Measurements from ENCODE around the gene FAM240A. TPM values are rescaled to one million over a fixed set of nuclear protein-coding genes. Genes with fewer than 3 reads are reported as not detected.

FAM240A gene
- total RNA-seq, 4 donors from 2014 or later, result not detected

- H3K36me3 ChIP-seq, result no peaks in the 10 kb centered on the region
- no peak for TF ChIP-seq POLR2AphosphoS5 (IDR thresholded peaks at IDR 0.05)
- TF ChIP-seq CTCF (IDR thresholded peaks at IDR 0.05), result no peak
- TF ChIP-seq POLR2A (IDR thresholded peaks at IDR 0.05), result no peak
- TF ChIP-seq EP300 (IDR thresholded peaks at IDR 0.05; ENCODE audit: low read depth), result no peak
Measured at GRCh38 chr3:46609944-46610722, 2.2 kb upstream of the FAM240A start.

GRCh38 chr3:46613313-46614005, 1.1 kb downstream of the FAM240A start:
- WGBS, 2 donors (ENCODE audit: low coverage in 1 of 2), result 73 to 84% methylated on average over 4 to 10 of the region's 10 CpGs
- Histone ChIP-seq H3K27me3 (no peaks in the 10 kb centered on the region), H3K4me1 (no peaks in the 10 kb centered on the region), H3K4me3 (no peak overlapping the region), H3K9me3 (no peaks in the 10 kb centered on the region), H3K27ac (no peak overlapping the region), H3K36me3 (no peaks in the 10 kb centered on the region)
- intact Hi-C loops (cut with DNase I; ENCODE audit: low total_unique reads), result no loop called here
- TF ChIP-seq CTCF (IDR thresholded peaks at IDR 0.05) (no peak), POLR2A (IDR thresholded peaks at IDR 0.05) (no peak), EP300 (IDR thresholded peaks at IDR 0.05; ENCODE audit: low read depth) (no peak), POLR2AphosphoS5 (IDR thresholded peaks at IDR 0.05) (no peak)
- no peak for DNase-seq
- in situ Hi-C loops (cut with MboI; ENCODE audit: low pct_ligation_motif_present in 1 of 4, low pct_unique_long_range_greater_than_20kb in 1 of 4, low sequenced_read_pairs in 3 of 4), result no loop called here

More at GRCh38 chr3:46609944-46610722, 2.2 kb upstream of the FAM240A start:
- H3K4me3 ChIP-seq, result no peak overlapping the region
- no peaks in the 10 kb centered on the region for H3K9me3 ChIP-seq
- intact Hi-C loops (cut with DNase I; ENCODE audit: low total_unique reads) (loop anchor here (1.0 kb wide), 1 partner anchor 47 kb away; no protein-coding TSS in a partner anchor), in situ Hi-C loops (cut with MboI; ENCODE audit: low pct_ligation_motif_present in 1 of 4, low pct_unique_long_range_greater_than_20kb in 1 of 4, low sequenced_read_pairs in 3 of 4) (no loop called here)
- 89 to 96% methylated on average over 4 to 12 of the region's 12 CpGs for WGBS, 2 donors (ENCODE audit: low coverage in 1 of 2)
- DNase-seq, result no peak
- no peak overlapping the region for H3K27ac ChIP-seq
- no peaks in the 10 kb centered on the region for H3K27me3 ChIP-seq
- H3K4me1 ChIP-seq, result no peaks in the 10 kb centered on the region

GRCh38 chr3:46614431-46614830, 2.1 kb downstream of the FAM240A start:
- in situ Hi-C loops (cut with MboI; ENCODE audit: low pct_ligation_motif_present in 1 of 4, low pct_unique_long_range_greater_than_20kb in 1 of 4, low sequenced_read_pairs in 3 of 4), result no loop called here
- no peak overlapping the region for H3K4me3 ChIP-seq
- H3K27ac ChIP-seq, result no peak overlapping the region
- no peaks in the 10 kb centered on the region for H3K4me1 ChIP-seq
- no peaks in the 10 kb centered on the region for H3K9me3 ChIP-seq
- no peaks in the 10 kb centered on the region for H3K36me3 ChIP-seq
- H3K27me3 ChIP-seq, result no peaks in the 10 kb centered on the region
- intact Hi-C loops (cut with DNase I; ENCODE audit: low total_unique reads), result no loop called here
- no peak for TF ChIP-seq POLR2A (IDR thresholded peaks at IDR 0.05)
- TF ChIP-seq EP300 (IDR thresholded peaks at IDR 0.05; ENCODE audit: low read depth), result no peak
- no peak for TF ChIP-seq CTCF (IDR thresholded peaks at IDR 0.05)
- no peak for TF ChIP-seq POLR2AphosphoS5 (IDR thresholded peaks at IDR 0.05)
- DNase-seq, result no peak
- 86 to 89% methylated on average over 2 to 4 of the region's 4 CpGs for WGBS, 2 donors (ENCODE audit: low coverage in 1 of 2)

- no peak overlapping the region for H3K4me3 ChIP-seq
- in situ Hi-C loops (cut with MboI; ENCODE audit: low pct_ligation_motif_present in 1 of 4, low pct_unique_long_range_greater_than_20kb in 1 of 4, low sequenced_read_pairs in 3 of 4) (no loop called here), intact Hi-C loops (cut with DNase I; ENCODE audit: low total_unique reads) (no loop called here)
- H3K27me3 ChIP-seq, result no peaks in the 10 kb centered on the region
- DNase-seq, result no peak
- no peaks in the 10 kb centered on the region for H3K36me3 ChIP-seq
- TF ChIP-seq POLR2AphosphoS5 (IDR thresholded peaks at IDR 0.05) (no peak), POLR2A (IDR thresholded peaks at IDR 0.05) (no peak), CTCF (IDR thresholded peaks at IDR 0.05) (no peak), EP300 (IDR thresholded peaks at IDR 0.05; ENCODE audit: low read depth) (no peak)
- WGBS, 2 donors (ENCODE audit: low coverage in 1 of 2), result 81 to 83% methylated on average over 4 to 9 of the region's 9 CpGs
- H3K9me3 ChIP-seq, result no peaks in the 10 kb centered on the region
- H3K27ac ChIP-seq, result no peak overlapping the region
- no peaks in the 10 kb centered on the region for H3K4me1 ChIP-seq
Measured at GRCh38 chr3:46615050-46615775, 2.9 kb downstream of the FAM240A start.

All from transverse colon (tissue), 4 donors.